Astrocyte (in vitro differentiated cells and primary cell): ENCODE measurements around the gene HMGCL. TPM values are rescaled to one million over a fixed set of nuclear protein-coding genes. Genes with fewer than 3 reads are reported as not detected.

Source experiments
- DNase-seq: peaks from one replicate; pipeline ENCODE4 v3.0.0-alpha.2; 2010; ENCODE audit warnings: low read depth
- FAIRE-seq: peaks from 2 replicates; lab custom pipeline; 2011; peaks lifted over from hg19 to GRCh38; lab: Jason Lieb, UNC
- H2AFZ ChIP-seq: 2 replicates; pipeline ENCODE4 v1.6.0; 2012; ENCODE audit warnings: low read depth, low read length, inconsistent platforms
- H3K27ac ChIP-seq: 2 replicates; pipeline ENCODE4 v1.5.1; 2011; ENCODE audit warnings: low read depth, low read length, inconsistent platforms
- H3K27me3 ChIP-seq: 2 replicates; pipeline ENCODE4 v1.6.0; 2011; ENCODE audit warnings: low read length, inconsistent platforms; ENCODE audit not compliant: insufficient read depth
- H3K36me3 ChIP-seq: 2 replicates; pipeline ENCODE4 v1.5.1; 2011; ENCODE audit warnings: low read length, inconsistent platforms; ENCODE audit not compliant: insufficient read depth
- H3K4me1 ChIP-seq: 2 replicates; pipeline ENCODE4 v1.5.1; 2011; ENCODE audit warnings: low read length, inconsistent platforms; ENCODE audit not compliant: insufficient read depth
- H3K4me2 ChIP-seq: 2 replicates; pipeline ENCODE4 v1.6.0; 2012; ENCODE audit warnings: low read length, inconsistent platforms
- H3K4me3 ChIP-seq: 2 replicates; pipeline ENCODE4 v1.5.1; 2011; ENCODE audit warnings: low read depth, mild to moderate bottlenecking, low read length, inconsistent platforms; ENCODE audit not compliant: insufficient read depth
- H3K79me2 ChIP-seq: 2 replicates; pipeline ENCODE4 v1.6.0; 2012; ENCODE audit warnings: mild to moderate bottlenecking, low read length, inconsistent platforms; ENCODE audit not compliant: insufficient read depth
- H3K9ac ChIP-seq: 2 replicates; pipeline ENCODE4 v1.6.0; 2012; ENCODE audit warnings: mild to moderate bottlenecking, low read length, inconsistent platforms
- H3K9me3 ChIP-seq: 2 replicates; pipeline ENCODE4 v1.5.1; 2012; ENCODE audit warnings: low read depth, mild to moderate bottlenecking, low read length, inconsistent platforms; ENCODE audit not compliant: insufficient read depth
- H4K20me1 ChIP-seq: 2 replicates; pipeline ENCODE4 v1.6.0; 2012; ENCODE audit warnings: low read length, inconsistent platforms; ENCODE audit not compliant: insufficient read depth
- H3K27ac Mint-ChIP-seq: one replicate; pipeline ENCODE4 v1.8.0; 2021; ENCODE audit warnings: mild to moderate bottlenecking, mixed read lengths; ENCODE audit not compliant: unreplicated experiment
- H3K27me3 Mint-ChIP-seq: one replicate; pipeline ENCODE4 v1.8.0; 2021; ENCODE audit warnings: low read depth, mixed read lengths; ENCODE audit not compliant: unreplicated experiment
- H3K36me3 Mint-ChIP-seq: one replicate; pipeline ENCODE4 v1.8.0; 2021; ENCODE audit warnings: low read depth, mixed read lengths; ENCODE audit not compliant: unreplicated experiment
- H3K4me1 Mint-ChIP-seq: one replicate; pipeline ENCODE4 v1.8.0; 2021; ENCODE audit warnings: low read depth, mixed read lengths; ENCODE audit not compliant: unreplicated experiment
- H3K4me3 Mint-ChIP-seq: one replicate; pipeline ENCODE4 v1.8.0; 2021; ENCODE audit warnings: mild to moderate bottlenecking, moderate library complexity, mixed read lengths; ENCODE audit not compliant: unreplicated experiment
- H3K9me3 Mint-ChIP-seq: one replicate; pipeline ENCODE4 v1.8.0; 2021; ENCODE audit warnings: mild to moderate bottlenecking, mixed read lengths; ENCODE audit not compliant: unreplicated experiment
- CTCF ChIP-seq: IDR thresholded peaks from 2 replicates; pipeline ENCODE4 v1.5.1; 2011; ENCODE audit warnings: low read depth, mild to moderate bottlenecking, inconsistent platforms, low read length, moderate library complexity; ENCODE audit not compliant: insufficient read depth
- EZH2 ChIP-seq: IDR thresholded peaks from 2 replicates; pipeline ENCODE4 v1.6.1; 2012; ENCODE audit warnings: mild to moderate bottlenecking, low read length, inconsistent platforms; ENCODE audit not compliant: insufficient read depth
- total RNA-seq: library from RNA; stranded (reverse); gene quantifications from 2 replicates; pipeline ENCODE4 v1.2.1, GENCODE V29; 2021

HMGCL gene
- total RNA-seq, 1 donor from 2014 or later = 17.1 TPM

- Histone ChIP-seq H4K20me1 (no peaks in the 10 kb centered on the region), H3K4me3 (no peak overlapping the region), H3K79me2 (no peaks in the 10 kb centered on the region), H2AFZ (no peak overlapping the region), H3K4me1 (peaks cover 14% of the 10 kb centered on the region), H3K27ac (peak overlapping the region; percentile 40), H3K36me3 (no peaks in the 10 kb centered on the region), H3K9me3 (no peaks in the 10 kb centered on the region), H3K27me3 (peaks cover 4% of the 10 kb centered on the region), H3K4me2 (peak overlapping the region; percentile 60), H3K9ac (no peak overlapping the region)
- Mint-ChIP-seq H3K4me1 (peaks cover 13% of the 10 kb centered on the region), H3K4me3 (peak overlapping the region; percentile 50), H3K9me3 (no peaks in the 10 kb centered on the region), H3K27me3 (peaks cover 23% of the 10 kb centered on the region), H3K27ac (no peak overlapping the region), H3K36me3 (no peaks in the 10 kb centered on the region)
- DNase-seq = peak; percentile 96
- FAIRE-seq = no peak
- TF ChIP-seq EZH2 = no peak
- TF ChIP-seq CTCF = no peak
Measured at GRCh38 chr1:23865543-23865930, 40.3 kb upstream of the HMGCL start.

- TF ChIP-seq EZH2 (no peak), CTCF (no peak)
- H3K4me1 ChIP-seq = peaks cover 14% of the 10 kb centered on the region
- peak overlapping the region; percentile 60 for H3K4me2 ChIP-seq
- H3K9ac ChIP-seq = no peak overlapping the region
- H4K20me1 ChIP-seq = no peaks in the 10 kb centered on the region
- FAIRE-seq (no peak), DNase-seq (no peak)
- Mint-ChIP-seq H3K4me3 (no peak overlapping the region), H3K4me1 (peaks cover 13% of the 10 kb centered on the region), H3K27me3 (peaks cover 23% of the 10 kb centered on the region), H3K36me3 (no peaks in the 10 kb centered on the region), H3K9me3 (no peaks in the 10 kb centered on the region), H3K27ac (no peak overlapping the region)
- no peaks in the 10 kb centered on the region for H3K36me3 ChIP-seq
- H3K9me3 ChIP-seq = no peaks in the 10 kb centered on the region
- no peak overlapping the region for H3K4me3 ChIP-seq
- peak overlapping the region; percentile 40 for H3K27ac ChIP-seq
- H3K27me3 ChIP-seq = peaks cover 4% of the 10 kb centered on the region
- no peaks in the 10 kb centered on the region for H3K79me2 ChIP-seq
- H2AFZ ChIP-seq = no peak overlapping the region
Measured at GRCh38 chr1:23864801-23865542, 39.7 kb upstream of the HMGCL start.

GRCh38 chr1:23862640-23863039, 37.4 kb upstream of the HMGCL start:
- no peak overlapping the region for H3K4me3 Mint-ChIP-seq
- FAIRE-seq = no peak
- peaks cover 14% of the 10 kb centered on the region for H3K27me3 Mint-ChIP-seq

More at GRCh38 chr1:23862640-23863039, 37.4 kb upstream of the HMGCL start:
- no peaks in the 10 kb centered on the region for H3K9me3 ChIP-seq
- H3K79me2 ChIP-seq = no peaks in the 10 kb centered on the region
- H3K36me3 ChIP-seq = no peaks in the 10 kb centered on the region
- no peak for TF ChIP-seq EZH2
- TF ChIP-seq CTCF = no peak
- H3K36me3 Mint-ChIP-seq = no peaks in the 10 kb centered on the region
- DNase-seq = no peak
- H3K27me3 ChIP-seq = peaks cover 4% of the 10 kb centered on the region
- no peaks in the 10 kb centered on the region for H3K9me3 Mint-ChIP-seq
- no peak overlapping the region for H2AFZ ChIP-seq
- no peak overlapping the region for H3K9ac ChIP-seq
- H3K27ac Mint-ChIP-seq = no peak overlapping the region
- H3K27ac ChIP-seq = no peak overlapping the region
- H3K4me1 Mint-ChIP-seq = peaks cover 11% of the 10 kb centered on the region
- no peak overlapping the region for H3K4me3 ChIP-seq
- no peaks in the 10 kb centered on the region for H4K20me1 ChIP-seq
- no peak overlapping the region for H3K4me2 ChIP-seq
- peaks cover 11% of the 10 kb centered on the region for H3K4me1 ChIP-seq
